B cell (primary cell): Measurements from ENCODE around the gene ASTN1.

Experiments used
- EZH2 ChIP-seq: IDR thresholded peaks from 2 replicates; pipeline ENCODE4 v1.6.1; 2012; ENCODE audit warnings: borderline replicate concordance, low read depth, mild to moderate bottlenecking, moderate library complexity, low read length; ENCODE audit not compliant: insufficient read depth, poor library complexity, severe bottlenecking
- TF ChIP-seq, protein P1 (sequence below): fragments of 200-600 bp; IDR thresholded peaks from one replicate; pipeline ENCODE4 v1.8.0; 2022; ENCODE audit warnings: antibody characterized with exemption, mild to moderate bottlenecking

DNA sequence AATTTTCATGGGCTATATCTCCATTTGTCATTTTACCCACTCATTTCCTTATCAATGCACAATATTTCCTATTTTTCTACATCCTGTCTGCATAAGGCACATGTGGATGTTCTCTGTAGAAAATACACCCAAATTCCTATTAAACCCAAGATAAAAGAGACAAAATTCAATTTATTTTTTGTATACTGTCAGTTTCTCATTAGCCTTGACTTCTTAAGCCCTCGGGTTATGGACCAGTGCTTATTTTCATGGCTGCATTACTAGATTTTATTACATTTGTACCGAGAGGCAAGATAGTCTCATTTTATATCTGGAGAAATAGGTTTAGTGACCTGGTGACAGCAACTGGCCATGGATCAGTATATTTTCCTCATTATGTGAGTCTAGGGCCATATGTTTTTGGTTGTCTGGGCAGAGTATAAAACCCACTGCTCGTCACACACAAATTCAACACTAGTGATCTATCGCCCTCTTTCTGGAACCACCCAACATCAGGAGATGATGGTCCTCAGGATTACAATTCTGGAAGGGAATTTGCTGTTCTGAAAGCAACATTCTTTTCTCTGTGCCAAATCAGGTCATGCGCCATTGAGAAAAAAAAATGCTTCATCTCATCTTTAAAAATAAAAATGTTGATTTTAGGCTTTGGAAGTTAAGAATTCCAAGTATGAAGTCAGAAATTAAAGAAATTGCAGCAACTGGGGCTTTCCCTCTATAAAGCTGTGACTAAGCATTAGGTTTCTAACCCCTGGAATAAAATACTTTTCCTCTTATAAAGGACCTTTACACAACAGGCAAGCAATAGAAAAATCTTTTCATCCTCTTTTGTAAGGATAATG is 81.4 kb downstream of the ASTN1 start:
- TF ChIP-seq, protein P1, sequence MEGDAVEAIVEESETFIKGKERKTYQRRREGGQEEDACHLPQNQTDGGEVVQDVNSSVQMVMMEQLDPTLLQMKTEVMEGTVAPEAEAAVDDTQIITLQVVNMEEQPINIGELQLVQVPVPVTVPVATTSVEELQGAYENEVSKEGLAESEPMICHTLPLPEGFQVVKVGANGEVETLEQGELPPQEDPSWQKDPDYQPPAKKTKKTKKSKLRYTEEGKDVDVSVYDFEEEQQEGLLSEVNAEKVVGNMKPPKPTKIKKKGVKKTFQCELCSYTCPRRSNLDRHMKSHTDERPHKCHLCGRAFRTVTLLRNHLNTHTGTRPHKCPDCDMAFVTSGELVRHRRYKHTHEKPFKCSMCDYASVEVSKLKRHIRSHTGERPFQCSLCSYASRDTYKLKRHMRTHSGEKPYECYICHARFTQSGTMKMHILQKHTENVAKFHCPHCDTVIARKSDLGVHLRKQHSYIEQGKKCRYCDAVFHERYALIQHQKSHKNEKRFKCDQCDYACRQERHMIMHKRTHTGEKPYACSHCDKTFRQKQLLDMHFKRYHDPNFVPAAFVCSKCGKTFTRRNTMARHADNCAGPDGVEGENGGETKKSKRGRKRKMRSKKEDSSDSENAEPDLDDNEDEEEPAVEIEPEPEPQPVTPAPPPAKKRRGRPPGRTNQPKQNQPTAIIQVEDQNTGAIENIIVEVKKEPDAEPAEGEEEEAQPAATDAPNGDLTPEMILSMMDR: no peak
- TF ChIP-seq EZH2: no peak
